ENCODE measurements around the gene TTPAL. TPM values are rescaled to one million over a fixed set of nuclear protein-coding genes. Genes with fewer than 3 reads are reported as not detected.

Gene TTPAL
- total and polyA plus RNA-seq, 10 of the 15 experiments (the other 5 are each of a cell fraction or from before 2014, with no cell fraction given): 4.0 to 24.0 (median 9.3) TPM

GRCh38 chr20:44479643-44480042, 4.0 kb downstream of the TTPAL start (continued):
- TF ChIP-seq USF1 (IDR thresholded peaks at IDR 0.05; ENCODE audit: borderline replicate concordance, extremely low read length, insufficient read depth, low read depth, low read length): no peak
- TF ChIP-seq CBX5 (IDR thresholded peaks at IDR 0.05; ENCODE audit: low read depth): no peak
- TF ChIP-seq CBX3 (IDR thresholded peaks at IDR 0.05; ENCODE audit: borderline replicate concordance, low read depth): no peak
- TF ChIP-seq HDGF (IDR thresholded peaks at IDR 0.05): no peak
- no peak for TF ChIP-seq YY1 (IDR thresholded peaks at IDR 0.05; ENCODE audit: low read depth, low read length)
- TF ChIP-seq MYC (IDR thresholded peaks at IDR 0.05; ENCODE audit: insufficient read depth, insufficient read length, insufficient replicate concordance, low read length, severe bottlenecking): no peak
- no peak for TF ChIP-seq IRF4 (IDR thresholded peaks at IDR 0.05; ENCODE audit: low read depth, low read length)
- TF ChIP-seq BACH1 (IDR thresholded peaks at IDR 0.05; ENCODE audit: borderline replicate concordance): no peak
- no peak for TF ChIP-seq ZNF217 (IDR thresholded peaks at IDR 0.05)
- no peak for TF ChIP-seq CTCF (IDR thresholded peaks at IDR 0.05 in 2 of 3, conservative IDR thresholded peaks at IDR 0.05 in 1 of 3; ENCODE audit: control insufficient read depth in 2 of 3, extremely low read depth in 1 of 3, insufficient read depth in 1 of 3, low read depth in 3 of 3, low read length in 3 of 3)
- TF ChIP-seq ZSCAN29 (IDR thresholded peaks at IDR 0.05): no peak
- no peak for TF ChIP-seq ZNF687 (IDR thresholded peaks at IDR 0.05)
- no peak for TF ChIP-seq LARP7 (IDR thresholded peaks at IDR 0.05)
- no peak for TF ChIP-seq PML (IDR thresholded peaks at IDR 0.05; ENCODE audit: low read length)
- no peak for TF ChIP-seq ZNF207 (IDR thresholded peaks at IDR 0.05; ENCODE audit: borderline replicate concordance)
- TF ChIP-seq ELK1 (IDR thresholded peaks at IDR 0.05; ENCODE audit: low read depth, low read length): no peak

Measured in GM12878 (cell line).